PC-3 (cell line): ENCODE measurements around the gene UPK2.
"Not testable (repeated sequence)": the region's sequence is repeated elsewhere in the genome, so short reads cannot be mapped to it uniquely, and the experiment has no call there.

Experiments used
- EZH2 ChIP-seq: fragments of 300-600 bp; sonication (generic); IDR thresholded peaks from one replicate; pipeline ENCODE4 v1.6.1; 2017; ENCODE audit warnings: antibody characterized with exemption, mild to moderate bottlenecking, low read length; ENCODE audit not compliant: unreplicated experiment
- TF ChIP-seq, protein P1 (sequence below): fragments of 300-600 bp; sonication (generic); conservative IDR thresholded peaks from 2 replicates; pipeline ENCODE4 v1.5.1; 2017; ENCODE audit warnings: antibody characterized with exemption, low read depth, mild to moderate bottlenecking, low read length

DNA sequence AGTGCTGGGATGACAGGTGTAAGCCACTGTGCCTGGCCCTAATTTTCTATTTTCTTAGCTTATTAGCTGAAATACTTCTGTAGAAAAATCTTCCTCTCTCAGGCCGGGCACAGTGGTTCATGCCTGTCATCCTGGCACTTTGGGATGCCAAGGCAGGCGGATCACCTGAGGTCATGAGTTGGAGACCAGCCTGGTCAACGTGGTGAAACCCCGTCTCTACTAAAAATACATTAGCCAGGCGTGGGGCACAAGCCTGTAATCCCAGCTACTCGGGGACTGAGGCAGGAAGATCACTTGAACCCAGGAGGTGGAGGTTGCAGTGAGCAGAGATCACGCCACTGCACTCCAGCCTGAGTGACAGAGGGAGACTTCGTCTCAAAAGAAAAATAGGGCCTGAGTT lies 28.2 kb downstream of the UPK2 start:
- TF ChIP-seq, protein P1, sequence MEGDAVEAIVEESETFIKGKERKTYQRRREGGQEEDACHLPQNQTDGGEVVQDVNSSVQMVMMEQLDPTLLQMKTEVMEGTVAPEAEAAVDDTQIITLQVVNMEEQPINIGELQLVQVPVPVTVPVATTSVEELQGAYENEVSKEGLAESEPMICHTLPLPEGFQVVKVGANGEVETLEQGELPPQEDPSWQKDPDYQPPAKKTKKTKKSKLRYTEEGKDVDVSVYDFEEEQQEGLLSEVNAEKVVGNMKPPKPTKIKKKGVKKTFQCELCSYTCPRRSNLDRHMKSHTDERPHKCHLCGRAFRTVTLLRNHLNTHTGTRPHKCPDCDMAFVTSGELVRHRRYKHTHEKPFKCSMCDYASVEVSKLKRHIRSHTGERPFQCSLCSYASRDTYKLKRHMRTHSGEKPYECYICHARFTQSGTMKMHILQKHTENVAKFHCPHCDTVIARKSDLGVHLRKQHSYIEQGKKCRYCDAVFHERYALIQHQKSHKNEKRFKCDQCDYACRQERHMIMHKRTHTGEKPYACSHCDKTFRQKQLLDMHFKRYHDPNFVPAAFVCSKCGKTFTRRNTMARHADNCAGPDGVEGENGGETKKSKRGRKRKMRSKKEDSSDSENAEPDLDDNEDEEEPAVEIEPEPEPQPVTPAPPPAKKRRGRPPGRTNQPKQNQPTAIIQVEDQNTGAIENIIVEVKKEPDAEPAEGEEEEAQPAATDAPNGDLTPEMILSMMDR = not testable (repeated sequence)
- not testable (repeated sequence) for TF ChIP-seq EZH2
